Measurements from ENCODE around the gene VWA2. TPM values are rescaled to one million over a fixed set of nuclear protein-coding genes. Genes with fewer than 3 reads are reported as not detected.

VWA2 gene
- total RNA-seq, 4 donors from 2014 or later, result under 0.01 to 0.52 (median 0.17) TPM

GRCh38 chr10:114283535-114284234, 44.6 kb downstream of the VWA2 start:
- Histone ChIP-seq H3K27me3 (peaks cover 0 to 4% (median 0%) of the 10 kb centered on the region in 4 donors), H3K36me3 (no peaks in the 10 kb centered on the region), H3K4me1 (peaks cover 0 to 3% (median 1%) of the 10 kb centered on the region in 4 donors), H3K4me3 (no peak overlapping the region), H3K27ac (replicated peaks in 1 of 4) (no peak overlapping the region), H3K9me3 (no peaks in the 10 kb centered on the region)
- no peak for TF ChIP-seq EP300 (IDR thresholded peaks at IDR 0.05)
- no peak for TF ChIP-seq POLR2AphosphoS5 (IDR thresholded peaks at IDR 0.05)
- TF ChIP-seq, protein P1, sequence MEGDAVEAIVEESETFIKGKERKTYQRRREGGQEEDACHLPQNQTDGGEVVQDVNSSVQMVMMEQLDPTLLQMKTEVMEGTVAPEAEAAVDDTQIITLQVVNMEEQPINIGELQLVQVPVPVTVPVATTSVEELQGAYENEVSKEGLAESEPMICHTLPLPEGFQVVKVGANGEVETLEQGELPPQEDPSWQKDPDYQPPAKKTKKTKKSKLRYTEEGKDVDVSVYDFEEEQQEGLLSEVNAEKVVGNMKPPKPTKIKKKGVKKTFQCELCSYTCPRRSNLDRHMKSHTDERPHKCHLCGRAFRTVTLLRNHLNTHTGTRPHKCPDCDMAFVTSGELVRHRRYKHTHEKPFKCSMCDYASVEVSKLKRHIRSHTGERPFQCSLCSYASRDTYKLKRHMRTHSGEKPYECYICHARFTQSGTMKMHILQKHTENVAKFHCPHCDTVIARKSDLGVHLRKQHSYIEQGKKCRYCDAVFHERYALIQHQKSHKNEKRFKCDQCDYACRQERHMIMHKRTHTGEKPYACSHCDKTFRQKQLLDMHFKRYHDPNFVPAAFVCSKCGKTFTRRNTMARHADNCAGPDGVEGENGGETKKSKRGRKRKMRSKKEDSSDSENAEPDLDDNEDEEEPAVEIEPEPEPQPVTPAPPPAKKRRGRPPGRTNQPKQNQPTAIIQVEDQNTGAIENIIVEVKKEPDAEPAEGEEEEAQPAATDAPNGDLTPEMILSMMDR (IDR thresholded peaks at IDR 0.05), result no peak
- no peak for TF ChIP-seq POLR2A (IDR thresholded peaks at IDR 0.05; ENCODE audit: low read depth)
- no peak for DNase-seq (ENCODE audit: extremely low spot score)
- WGBS, result 87% methylated on average over 6 of the region's 6 CpGs
- intact Hi-C loops (cut with DNase I), result no loop called here

- Histone ChIP-seq H3K27me3 (peaks cover 0 to 4% (median 0%) of the 10 kb centered on the region in 4 donors), H3K27ac (replicated peaks in 1 of 4) (no peak overlapping the region), H3K4me1 (peaks cover 0 to 8% (median 5%) of the 10 kb centered on the region in 4 donors), H3K9me3 (no peaks in the 10 kb centered on the region), H3K36me3 (no peaks in the 10 kb centered on the region), H3K4me3 (no peak overlapping the region)
- intact Hi-C loops (cut with DNase I), result no loop called here
- DNase-seq (ENCODE audit: extremely low spot score), result no peak
- TF ChIP-seq, protein P1 (IDR thresholded peaks at IDR 0.05), result no peak
- TF ChIP-seq POLR2AphosphoS5 (IDR thresholded peaks at IDR 0.05), result no peak
- no peak for TF ChIP-seq EP300 (IDR thresholded peaks at IDR 0.05)
- no peak for TF ChIP-seq POLR2A (IDR thresholded peaks at IDR 0.05; ENCODE audit: low read depth)
- WGBS, result 83% methylated on average over 12 of the region's 13 CpGs
These were observed 45.5 kb downstream of the VWA2 start for GRCh38 chr10:114284346-114285071.

DNA sequence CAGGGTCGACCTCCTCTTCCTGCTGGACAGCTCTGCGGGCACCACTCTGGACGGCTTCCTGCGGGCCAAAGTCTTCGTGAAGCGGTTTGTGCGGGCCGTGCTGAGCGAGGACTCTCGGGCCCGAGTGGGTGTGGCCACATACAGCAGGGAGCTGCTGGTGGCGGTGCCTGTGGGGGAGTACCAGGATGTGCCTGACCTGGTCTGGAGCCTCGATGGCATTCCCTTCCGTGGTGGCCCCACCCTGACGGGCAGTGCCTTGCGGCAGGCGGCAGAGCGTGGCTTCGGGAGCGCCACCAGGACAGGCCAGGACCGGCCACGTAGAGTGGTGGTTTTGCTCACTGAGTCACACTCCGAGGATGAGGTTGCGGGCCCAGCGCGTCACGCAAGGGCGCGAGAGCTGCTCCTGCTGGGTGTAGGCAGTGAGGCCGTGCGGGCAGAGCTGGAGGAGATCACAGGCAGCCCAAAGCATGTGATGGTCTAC, 46.9 kb downstream of the VWA2 start:
- Histone ChIP-seq H3K4me3 (no peak overlapping the region), H3K36me3 (peaks cover 0 to 1% (median 0%) of the 10 kb centered on the region in 4 donors), H3K27me3 (peaks cover 0 to 3% (median 0%) of the 10 kb centered on the region in 4 donors), H3K4me1 (peaks cover 0 to 8% (median 5%) of the 10 kb centered on the region in 4 donors), H3K9me3 (no peaks in the 10 kb centered on the region), H3K27ac (replicated peaks in 1 of 4) (no peak overlapping the region)
- 90% methylated on average over 19 of the region's 31 CpGs for WGBS
- TF ChIP-seq POLR2A (IDR thresholded peaks at IDR 0.05; ENCODE audit: low read depth), result no peak
- DNase-seq (ENCODE audit: extremely low spot score), result no peak
- intact Hi-C loops (cut with DNase I), result no loop called here

GRCh38 chr10:114286921-114287320, 47.9 kb downstream of the VWA2 start:
- Histone ChIP-seq H3K9me3 (no peaks in the 10 kb centered on the region), H3K27me3 (no peaks in the 10 kb centered on the region), H3K27ac (replicated peaks in 1 of 4) (no peak overlapping the region), H3K36me3 (peaks cover 0 to 3% (median 0%) of the 10 kb centered on the region in 4 donors), H3K4me1 (peaks cover 0 to 8% (median 5%) of the 10 kb centered on the region in 4 donors), H3K4me3 (no peak overlapping the region)
- no peak for TF ChIP-seq POLR2AphosphoS5 (IDR thresholded peaks at IDR 0.05)
- TF ChIP-seq EP300 (IDR thresholded peaks at IDR 0.05), result no peak
- TF ChIP-seq, protein P1 (IDR thresholded peaks at IDR 0.05), result no peak
- TF ChIP-seq POLR2A (IDR thresholded peaks at IDR 0.05; ENCODE audit: low read depth), result no peak
- 66% methylated on average over 8 of the region's 8 CpGs for WGBS
- no peak for DNase-seq (ENCODE audit: extremely low spot score)
- intact Hi-C loops (cut with DNase I), result no loop called here

- no peak for TF ChIP-seq POLR2A (IDR thresholded peaks at IDR 0.05; ENCODE audit: low read depth)
- no peak for TF ChIP-seq EP300 (IDR thresholded peaks at IDR 0.05)
- TF ChIP-seq, protein P1 (IDR thresholded peaks at IDR 0.05), result no peak
- TF ChIP-seq POLR2AphosphoS5 (IDR thresholded peaks at IDR 0.05), result no peak
- WGBS, result 54% methylated on average over 4 of the region's 11 CpGs
- Histone ChIP-seq H3K27me3 (no peaks in the 10 kb centered on the region), H3K27ac (replicated peaks in 1 of 4) (no peak overlapping the region), H3K36me3 (peaks cover 0 to 3% (median 0%) of the 10 kb centered on the region in 4 donors), H3K4me1 (peaks cover 0 to 8% (median 5%) of the 10 kb centered on the region in 4 donors), H3K4me3 (no peak overlapping the region), H3K9me3 (no peaks in the 10 kb centered on the region)
- intact Hi-C loops (cut with DNase I), result no loop called here
- DNase-seq (ENCODE audit: extremely low spot score), result no peak
These were observed 49.5 kb downstream of the VWA2 start for GRCh38 chr10:114288424-114289095.
